KMS-11 (cell line): Measurements from ENCODE around the gene LCAT.

Experiments used
- H2AFZ ChIP-seq: fragments of 200-600 bp; sonication (generic); 2 replicates; pipeline ENCODE4 v1.6.1; 2016; ENCODE audit warnings: antibody characterized with exemption, mixed run types, low read depth
- H3K27ac ChIP-seq: fragments of 200-600 bp; sonication (generic); 2 replicates; pipeline ENCODE4 v1.6.1; 2016; ENCODE audit warnings: mild to moderate bottlenecking, mixed run types
- H3K27me3 ChIP-seq: fragments of 200-600 bp; sonication (generic); 2 replicates; pipeline ENCODE4 v1.6.1; 2017; ENCODE audit warnings: mild to moderate bottlenecking, low read depth, mixed run types, moderate library complexity; ENCODE audit not compliant: insufficient read depth
- H3K36me3 ChIP-seq: fragments of 200-600 bp; sonication (generic); 2 replicates; pipeline ENCODE4 v1.6.1; 2017; ENCODE audit warnings: mild to moderate bottlenecking, mixed run types; ENCODE audit not compliant: insufficient read depth
- H3K4me1 ChIP-seq: fragments of 200-600 bp; sonication (generic); 2 replicates; pipeline ENCODE4 v1.6.1; 2016; ENCODE audit warnings: mild to moderate bottlenecking, low read depth, mixed run types; ENCODE audit not compliant: poor library complexity, severe bottlenecking
- H3K4me2 ChIP-seq: fragments of 200-600 bp; sonication (generic); 2 replicates; pipeline ENCODE4 v1.7.0; 2016; ENCODE audit warnings: mild to moderate bottlenecking, mixed run types
- H3K4me3 ChIP-seq: fragments of 200-600 bp; sonication (generic); IDR thresholded peaks from 2 replicates; pipeline ENCODE4 v1.6.1; 2017; ENCODE audit warnings: low read depth, low read length, mixed read lengths; ENCODE audit not compliant: insufficient read depth
- H3K79me2 ChIP-seq: fragments of 200-600 bp; sonication (generic); 2 replicates; pipeline ENCODE4 v1.6.1; 2016; ENCODE audit warnings: low read depth, mixed run types; ENCODE audit not compliant: insufficient read depth
- H3K9ac ChIP-seq: fragments of 200-600 bp; sonication (generic); 2 replicates; pipeline ENCODE4 v1.6.1; 2016; ENCODE audit warnings: mild to moderate bottlenecking, mixed run types
- H4K20me1 ChIP-seq: fragments of 200-600 bp; sonication (generic); 2 replicates; pipeline ENCODE4 v1.6.1; 2016; ENCODE audit warnings: mild to moderate bottlenecking, mixed run types; ENCODE audit not compliant: insufficient read depth
- TF ChIP-seq, protein P1 (sequence below): fragments of 200-600 bp; sonication (generic); conservative IDR thresholded peaks from 2 replicates; pipeline ENCODE4 v1.6.1; 2017; ENCODE audit warnings: low read depth, mild to moderate bottlenecking, antibody characterized with exemption, low read length, moderate library complexity, mixed read lengths

LCAT gene

DNA sequence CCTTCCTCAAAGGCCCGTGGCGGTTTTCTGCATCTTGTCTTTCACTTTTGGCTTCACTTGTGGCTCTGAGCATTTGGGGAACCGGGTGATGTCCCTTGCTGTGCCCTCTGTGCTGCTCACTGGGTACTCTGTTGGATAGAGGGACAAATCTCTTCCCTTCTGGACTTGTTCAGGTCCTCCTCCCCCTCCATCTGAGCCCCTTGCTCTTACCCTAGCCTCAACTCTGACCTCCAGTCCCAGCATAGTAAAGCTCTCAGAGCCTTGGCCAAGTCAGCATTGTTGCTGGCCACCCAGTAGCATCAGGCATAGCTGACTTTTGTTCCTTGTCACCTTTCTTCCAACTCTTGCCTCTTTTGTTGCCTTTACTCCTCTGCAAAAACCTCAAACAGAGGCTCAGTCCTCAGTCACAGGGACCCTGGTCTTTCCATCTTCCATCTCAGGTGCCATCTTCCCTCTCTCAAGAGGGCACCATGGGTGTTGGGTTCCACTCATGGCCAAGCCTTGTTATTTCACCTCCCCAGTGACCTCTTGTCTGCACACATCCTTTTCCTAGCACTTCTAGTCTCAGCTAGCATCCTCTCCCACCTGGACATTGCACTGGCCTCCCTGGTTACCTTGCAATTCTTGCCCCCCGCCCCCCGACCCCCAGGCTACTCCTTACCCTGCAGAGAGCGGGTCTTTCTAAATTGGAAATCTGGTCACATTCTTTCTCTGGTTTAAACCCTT, 6.9 kb downstream of the LCAT start:
- peak overlapping the region; percentile 78 for H3K27ac ChIP-seq
- H2AFZ ChIP-seq, result peak overlapping the region; percentile 35

DNA sequence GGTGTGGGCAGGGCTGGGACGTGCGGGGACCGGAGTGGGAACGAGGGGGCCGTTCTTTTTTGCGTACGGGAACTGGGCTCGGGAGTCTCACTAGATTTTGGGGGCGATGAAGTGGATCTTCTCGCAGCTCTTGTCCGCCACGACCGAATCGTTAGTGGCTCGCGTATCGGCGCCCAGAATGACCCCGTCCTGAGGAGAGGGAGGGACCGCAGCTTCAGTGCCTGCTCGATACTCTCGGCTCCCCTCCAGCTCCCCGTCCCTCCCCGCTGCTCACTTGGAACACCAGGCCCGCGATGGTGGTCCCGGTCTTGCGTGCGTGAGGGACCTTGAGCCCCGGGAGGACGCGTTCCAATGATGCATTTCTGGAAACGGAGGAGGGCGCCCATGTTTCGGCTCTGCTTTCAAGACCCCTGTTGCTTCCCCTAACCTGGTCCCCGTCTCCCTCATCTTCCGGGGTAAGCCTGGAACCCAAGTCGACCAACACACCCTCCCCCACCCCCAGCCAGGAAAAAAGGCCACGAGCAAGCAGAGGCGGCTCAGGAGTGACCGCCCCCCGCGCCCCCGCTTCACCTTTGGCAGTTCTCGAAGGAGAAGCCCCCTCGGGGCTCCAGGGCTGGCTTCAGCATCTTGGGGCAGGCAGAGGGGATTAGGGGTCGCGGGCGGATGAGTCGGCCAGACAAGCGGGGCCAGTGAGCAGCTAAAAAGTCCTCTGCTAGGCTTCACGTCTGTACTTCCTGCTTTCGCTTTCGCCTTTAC, 7.6 kb downstream of the LCAT start, which contains the start of gene PSMB10:
PSMB10 (minus strand) TSS at position 727 of the 756 bp plus-strand sequence; CDS start at position 626, 101 bp downstream.
- H2AFZ ChIP-seq, result peak within 1 kb of the TSS; percentile 35
- H3K4me1 ChIP-seq, result peaks cover 16% of the 10 kb centered on the region
- peak within 1 kb of the TSS; percentile 85 for H3K4me2 ChIP-seq
- peak within 1 kb of the TSS; percentile 80 for H3K9ac ChIP-seq
- TF ChIP-seq, protein P1, sequence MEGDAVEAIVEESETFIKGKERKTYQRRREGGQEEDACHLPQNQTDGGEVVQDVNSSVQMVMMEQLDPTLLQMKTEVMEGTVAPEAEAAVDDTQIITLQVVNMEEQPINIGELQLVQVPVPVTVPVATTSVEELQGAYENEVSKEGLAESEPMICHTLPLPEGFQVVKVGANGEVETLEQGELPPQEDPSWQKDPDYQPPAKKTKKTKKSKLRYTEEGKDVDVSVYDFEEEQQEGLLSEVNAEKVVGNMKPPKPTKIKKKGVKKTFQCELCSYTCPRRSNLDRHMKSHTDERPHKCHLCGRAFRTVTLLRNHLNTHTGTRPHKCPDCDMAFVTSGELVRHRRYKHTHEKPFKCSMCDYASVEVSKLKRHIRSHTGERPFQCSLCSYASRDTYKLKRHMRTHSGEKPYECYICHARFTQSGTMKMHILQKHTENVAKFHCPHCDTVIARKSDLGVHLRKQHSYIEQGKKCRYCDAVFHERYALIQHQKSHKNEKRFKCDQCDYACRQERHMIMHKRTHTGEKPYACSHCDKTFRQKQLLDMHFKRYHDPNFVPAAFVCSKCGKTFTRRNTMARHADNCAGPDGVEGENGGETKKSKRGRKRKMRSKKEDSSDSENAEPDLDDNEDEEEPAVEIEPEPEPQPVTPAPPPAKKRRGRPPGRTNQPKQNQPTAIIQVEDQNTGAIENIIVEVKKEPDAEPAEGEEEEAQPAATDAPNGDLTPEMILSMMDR, result no peak
- H3K27me3 ChIP-seq, result no peaks in the 10 kb centered on the region
- peak within 1 kb of the TSS; percentile 78 for H3K27ac ChIP-seq
- H3K36me3 ChIP-seq, result no peaks in the 10 kb centered on the region
- peaks cover 12% of the 10 kb centered on the region; the same call in 1 of the 2 replicates for H3K79me2 ChIP-seq
- no peak within 1 kb of the TSS for H3K4me3 ChIP-seq
- no peaks in the 10 kb centered on the region for H4K20me1 ChIP-seq

More for the DNA sequence above, 6.9 kb downstream of the LCAT start:
- H3K79me2 ChIP-seq, result peaks cover 12% of the 10 kb centered on the region; the same call in 1 of the 2 replicates
- H3K36me3 ChIP-seq, result no peaks in the 10 kb centered on the region
- H3K9ac ChIP-seq, result peak overlapping the region; percentile 80
- peaks cover 16% of the 10 kb centered on the region for H3K4me1 ChIP-seq
- H3K4me3 ChIP-seq, result no peak overlapping the region
- H3K27me3 ChIP-seq, result no peaks in the 10 kb centered on the region
- H4K20me1 ChIP-seq, result no peaks in the 10 kb centered on the region
- TF ChIP-seq, protein P1, result no peak
- H3K4me2 ChIP-seq, result peak overlapping the region; percentile 85

DNA sequence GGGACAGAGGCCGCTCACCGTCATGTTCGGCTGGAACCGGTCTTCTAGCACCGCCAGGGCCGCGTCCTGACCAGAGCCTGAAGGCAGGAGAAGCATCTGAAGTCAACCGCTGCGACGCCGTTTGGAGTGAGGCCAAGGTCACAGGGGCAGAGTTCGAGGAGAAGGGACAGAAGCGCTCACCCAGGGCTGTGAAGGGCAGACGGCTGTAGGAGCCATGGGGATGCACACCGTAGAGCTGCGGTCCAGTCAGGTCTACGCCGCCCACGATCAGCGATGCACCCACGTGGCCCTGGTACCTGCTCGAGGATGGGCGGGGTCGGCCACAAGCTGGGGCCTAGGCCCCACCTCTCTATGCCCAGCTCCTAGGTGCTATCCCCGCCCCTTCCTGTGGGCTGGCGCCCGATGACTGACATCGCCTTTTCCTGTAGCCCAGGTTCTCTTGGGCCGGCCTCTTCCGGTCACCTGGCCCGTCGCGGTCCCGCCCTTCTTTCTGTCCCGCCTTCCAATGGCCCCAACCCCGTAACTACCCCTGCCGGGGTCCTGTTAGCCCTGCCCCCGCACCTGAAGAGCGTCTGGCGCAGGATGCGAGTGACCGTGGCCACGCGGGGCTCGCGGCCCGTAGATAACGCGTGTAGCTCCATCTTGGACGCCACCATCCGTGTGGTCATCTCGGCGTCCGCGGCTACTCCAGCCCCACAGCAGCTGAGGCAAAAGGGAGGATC, 8.4 kb downstream of the LCAT start:
- TF ChIP-seq, protein P1, result no peak
- Histone ChIP-seq H3K4me2 (peak overlapping the region; percentile 85; the same call in 1 of the 2 replicates), H3K27ac (peak overlapping the region; percentile 78), H3K79me2 (peaks cover 12% of the 10 kb centered on the region; the same call in 1 of the 2 replicates), H3K9ac (peak overlapping the region; percentile 80), H4K20me1 (no peaks in the 10 kb centered on the region), H3K36me3 (no peaks in the 10 kb centered on the region), H3K4me3 (no peak overlapping the region), H2AFZ (peak overlapping the region; percentile 29; the same call in 1 of the 2 replicates), H3K4me1 (peaks cover 16% of the 10 kb centered on the region), H3K27me3 (no peaks in the 10 kb centered on the region)

DNA sequence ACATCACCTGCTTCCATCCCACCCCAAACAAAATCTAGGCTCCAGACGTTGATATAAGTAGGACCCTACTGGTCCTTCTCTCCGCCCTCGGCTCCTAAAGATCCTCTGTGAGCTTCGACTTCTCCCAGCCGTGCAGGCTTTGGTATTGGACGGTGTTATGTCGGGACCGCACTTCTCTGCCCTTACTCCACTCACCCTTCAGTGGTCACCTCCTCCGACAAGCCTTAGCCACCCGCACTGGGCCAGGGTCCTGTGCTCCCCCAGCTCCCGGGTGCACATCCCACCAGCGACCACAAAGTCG, 8.9 kb downstream of the LCAT start:
- Histone ChIP-seq H3K9ac (peak overlapping the region; percentile 80; the same call in 1 of the 2 replicates), H4K20me1 (no peaks in the 10 kb centered on the region), H2AFZ (peak overlapping the region; percentile 15; the same call in 1 of the 2 replicates), H3K27me3 (no peaks in the 10 kb centered on the region), H3K27ac (0 out of 2 replicates have a peak overlapping the region, but pooled peaks have one; percentile 4), H3K79me2 (peaks cover 12% of the 10 kb centered on the region; the same call in 1 of the 2 replicates), H3K4me3 (no peak overlapping the region), H3K4me2 (peak overlapping the region; percentile 67; the same call in 1 of the 2 replicates), H3K36me3 (no peaks in the 10 kb centered on the region), H3K4me1 (peaks cover 16% of the 10 kb centered on the region)
- TF ChIP-seq, protein P1, result no peak
